ENCODE measurements around the gene HDAC2.
"Not testable (repeated sequence)": the region's sequence is repeated elsewhere in the genome, so short reads cannot be mapped to it uniquely, and the experiment has no call there.

GRCh38 chr6:114017146-114017545 lies 46.2 kb upstream of the HDAC2 start:
- TF ChIP-seq CTCF (conservative IDR thresholded peaks at IDR 0.05; ENCODE audit: low read length); EZH2phosphoT487 (IDR thresholded peaks at IDR 0.05; ENCODE audit: borderline replicate concordance): not testable (repeated sequence)

Measured in Loucy (cell line).